HG03342 (cell line): Measurements from ENCODE around the gene RHCE.
"Not testable (repeated sequence)": the region's sequence is repeated elsewhere in the genome, so short reads cannot be mapped to it uniquely, and the experiment has no call there.

Experiments
- ATAC-seq: cut with Tn5 transposase; IDR thresholded peaks from one replicate; pipeline ENCODE4 v1.9.1; 2021; ENCODE audit warnings: mild to moderate bottlenecking, moderate library complexity; ENCODE audit not compliant: unreplicated experiment

RHCE gene

DNA sequence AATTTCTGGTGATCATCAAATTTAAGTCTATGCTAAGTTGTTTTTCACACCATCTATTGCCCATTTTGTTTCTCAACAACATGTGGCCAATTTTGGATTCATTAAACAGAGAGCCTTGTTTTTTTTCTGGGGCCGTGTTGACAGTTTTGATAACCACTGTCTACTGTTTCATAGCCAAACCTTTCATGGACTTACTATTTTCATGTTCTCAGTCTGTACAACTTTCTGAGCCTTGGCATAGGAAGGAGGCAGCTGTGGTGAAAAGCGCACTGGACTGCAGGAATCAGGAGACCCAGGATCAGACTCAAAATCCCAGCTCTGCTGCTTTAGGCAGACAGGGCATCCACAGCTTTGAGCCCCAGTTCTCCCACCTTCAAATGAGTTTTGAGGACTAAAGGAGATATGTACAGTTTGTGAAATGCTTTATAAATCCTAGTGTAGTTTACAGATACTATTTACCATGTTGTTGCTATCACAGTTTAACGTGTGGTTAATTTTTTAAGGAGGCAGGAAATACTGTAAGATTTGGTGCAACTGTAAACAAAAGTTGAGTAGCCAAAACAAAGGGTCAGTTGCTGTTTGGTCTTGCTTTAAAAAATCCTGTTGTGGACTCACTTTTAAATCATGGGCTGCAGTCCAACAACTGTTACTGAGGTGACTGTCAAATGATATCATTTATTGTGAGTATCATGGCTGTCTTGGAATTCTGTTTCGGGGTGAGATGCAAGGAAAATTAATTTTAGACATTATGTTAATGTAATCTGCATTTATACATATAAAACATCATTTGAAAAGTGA lies 13.0 kb upstream of the RHCE start:
- ATAC-seq = no peak

DNA sequence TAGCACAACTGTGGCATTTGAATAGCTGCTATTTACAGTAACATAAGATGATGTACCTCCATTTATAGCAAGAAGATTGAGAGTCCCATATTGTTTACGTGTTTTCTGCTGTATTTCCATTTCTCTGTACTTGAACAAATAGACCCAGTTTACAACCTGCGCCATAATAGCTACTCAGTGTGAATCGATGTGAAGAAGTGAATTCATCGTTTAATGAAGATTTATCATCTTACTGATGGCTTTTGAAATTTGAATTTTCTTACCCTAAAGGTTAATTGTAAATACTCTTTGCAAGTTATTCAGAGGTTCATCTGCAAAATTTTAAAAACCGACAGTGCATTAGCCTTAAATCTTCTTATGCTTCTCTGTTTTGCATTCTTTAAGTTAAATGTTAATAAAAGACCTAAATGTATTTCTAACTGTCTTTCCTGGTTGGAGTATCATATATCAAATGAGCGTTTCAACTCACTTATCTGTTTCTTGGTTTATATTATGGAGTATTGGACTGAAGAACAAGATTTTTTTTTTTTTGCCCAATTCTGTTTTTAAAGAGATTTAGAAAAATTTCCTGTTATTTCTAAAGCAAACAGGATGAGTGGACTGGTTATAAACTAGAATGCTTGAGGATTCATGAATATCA lies 12.2 kb upstream of the RHCE start:
- no peak for ATAC-seq

DNA sequence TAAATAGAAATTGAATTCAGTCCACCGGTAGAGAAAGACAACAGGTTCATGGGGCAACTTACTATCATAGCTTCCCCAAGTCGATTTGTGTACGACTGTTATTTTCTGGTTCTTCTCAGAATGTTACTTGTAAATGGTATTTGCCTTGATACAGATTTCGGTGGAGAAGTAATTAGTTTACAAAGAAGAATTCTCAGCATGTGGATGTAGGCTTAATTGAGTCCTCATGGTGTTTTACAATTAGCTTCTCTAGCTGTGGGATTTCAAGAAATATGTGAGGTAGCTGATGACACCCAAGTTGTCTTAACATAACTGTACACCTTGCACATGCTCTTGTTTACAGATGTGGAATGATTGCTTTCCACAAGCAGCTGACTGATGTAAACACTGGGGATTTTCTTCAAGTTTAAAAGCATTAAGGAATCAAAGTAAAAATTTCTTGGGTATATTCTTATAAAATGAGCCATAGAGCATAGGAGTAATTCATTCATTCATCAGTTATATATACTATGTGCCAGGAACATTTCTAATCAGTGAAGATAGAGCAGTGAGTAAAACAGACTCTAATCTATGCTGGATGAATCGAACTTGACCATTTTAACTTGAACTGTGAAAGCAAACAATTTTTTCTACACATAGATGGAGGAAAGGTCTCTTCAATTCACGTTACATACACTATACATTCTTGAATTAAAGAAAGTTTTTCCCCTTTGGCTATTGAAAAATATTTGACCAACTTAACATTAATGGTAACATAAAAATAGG lies 11.5 kb upstream of the RHCE start:
- no peak for ATAC-seq

GRCh38 chr1:25430967-25431881 lies 10.6 kb upstream of the RHCE start:
- peak; percentile 23 for ATAC-seq

DNA sequence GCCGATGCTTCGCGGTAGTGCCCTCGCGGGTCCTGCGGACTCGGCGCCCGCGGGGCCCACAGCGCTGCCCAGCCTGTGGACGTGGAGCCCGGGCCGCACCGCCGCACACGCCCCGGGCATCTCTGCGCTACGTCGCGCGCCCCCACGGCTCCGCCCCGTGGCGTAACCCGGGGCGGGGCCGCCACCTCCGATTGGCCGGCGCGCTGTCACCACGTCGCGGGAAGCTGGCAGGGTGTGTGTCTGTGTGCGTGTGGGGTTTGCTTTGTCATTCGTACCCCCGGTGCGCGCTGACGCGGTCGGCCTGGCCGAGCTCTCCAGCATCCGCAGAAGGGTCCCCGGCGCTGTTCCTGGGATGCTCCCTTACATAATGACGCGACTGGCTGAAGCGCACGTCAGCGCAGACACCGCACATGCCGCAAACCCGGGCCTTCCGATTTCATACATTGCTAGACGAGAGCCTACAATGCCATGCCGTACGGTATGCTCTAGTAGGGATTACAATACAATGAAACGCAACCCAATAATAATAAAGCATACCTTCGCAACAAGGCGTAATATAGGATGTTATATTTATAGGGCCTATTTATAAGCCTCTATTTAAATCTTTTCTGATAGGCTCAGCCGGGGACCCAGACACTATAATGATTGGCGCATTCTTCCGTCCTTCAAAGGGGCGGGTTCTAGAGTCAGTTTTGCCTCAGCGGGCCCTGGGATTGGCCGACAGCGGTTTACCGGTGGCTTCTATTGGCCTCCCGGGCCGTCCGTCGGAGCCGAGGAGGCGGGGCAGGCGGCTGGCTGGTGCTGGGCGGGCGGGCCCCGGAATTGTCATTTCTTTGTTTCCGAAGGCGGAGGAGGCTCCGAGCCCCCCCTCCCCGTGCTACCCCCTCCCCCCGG lies 9.7 kb upstream of the RHCE start, which contains the start of gene MACO1:
MACO1 (plus strand) TSS at position 825 of the 894 bp plus-strand sequence. CDS start 202 bp downstream, outside the sequence.
- ATAC-seq = peak; percentile 91

DNA sequence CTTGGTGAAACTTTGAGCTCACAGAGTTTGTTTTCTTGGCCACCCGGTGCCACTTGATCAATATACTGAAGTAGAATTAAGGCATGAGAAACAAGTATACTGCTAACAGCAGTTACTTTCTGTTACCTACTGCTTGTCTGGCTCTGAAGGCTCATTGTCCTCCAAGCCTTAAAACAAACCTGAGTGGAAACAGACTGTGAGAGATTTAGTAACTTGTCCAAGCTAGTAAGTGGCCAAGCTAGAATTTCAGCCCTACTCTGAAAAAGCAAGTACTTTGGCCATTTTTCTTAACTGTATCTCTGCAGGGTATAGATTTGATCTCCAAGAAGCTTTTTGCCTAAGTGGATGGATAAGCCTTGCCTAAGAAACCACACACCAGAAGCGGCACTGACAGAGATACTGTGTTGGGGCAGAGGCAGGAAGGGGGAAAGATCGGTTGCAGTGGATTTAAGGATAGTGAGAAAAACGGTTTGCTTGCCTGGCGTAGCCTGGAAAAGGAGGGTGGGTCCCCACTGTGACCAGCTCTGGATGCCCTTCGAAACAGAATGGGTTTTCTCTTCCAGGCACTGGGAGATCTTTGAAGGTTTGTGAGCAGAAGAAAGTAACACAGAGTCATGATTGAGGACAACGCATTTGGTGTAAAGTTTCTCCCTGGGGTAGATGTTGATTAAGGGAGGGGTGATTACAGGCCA lies 8.0 kb upstream of the RHCE start:
- no peak for ATAC-seq

GRCh38 chr1:25427696-25428095 lies 7.1 kb upstream of the RHCE start:
- no peak for ATAC-seq

DNA sequence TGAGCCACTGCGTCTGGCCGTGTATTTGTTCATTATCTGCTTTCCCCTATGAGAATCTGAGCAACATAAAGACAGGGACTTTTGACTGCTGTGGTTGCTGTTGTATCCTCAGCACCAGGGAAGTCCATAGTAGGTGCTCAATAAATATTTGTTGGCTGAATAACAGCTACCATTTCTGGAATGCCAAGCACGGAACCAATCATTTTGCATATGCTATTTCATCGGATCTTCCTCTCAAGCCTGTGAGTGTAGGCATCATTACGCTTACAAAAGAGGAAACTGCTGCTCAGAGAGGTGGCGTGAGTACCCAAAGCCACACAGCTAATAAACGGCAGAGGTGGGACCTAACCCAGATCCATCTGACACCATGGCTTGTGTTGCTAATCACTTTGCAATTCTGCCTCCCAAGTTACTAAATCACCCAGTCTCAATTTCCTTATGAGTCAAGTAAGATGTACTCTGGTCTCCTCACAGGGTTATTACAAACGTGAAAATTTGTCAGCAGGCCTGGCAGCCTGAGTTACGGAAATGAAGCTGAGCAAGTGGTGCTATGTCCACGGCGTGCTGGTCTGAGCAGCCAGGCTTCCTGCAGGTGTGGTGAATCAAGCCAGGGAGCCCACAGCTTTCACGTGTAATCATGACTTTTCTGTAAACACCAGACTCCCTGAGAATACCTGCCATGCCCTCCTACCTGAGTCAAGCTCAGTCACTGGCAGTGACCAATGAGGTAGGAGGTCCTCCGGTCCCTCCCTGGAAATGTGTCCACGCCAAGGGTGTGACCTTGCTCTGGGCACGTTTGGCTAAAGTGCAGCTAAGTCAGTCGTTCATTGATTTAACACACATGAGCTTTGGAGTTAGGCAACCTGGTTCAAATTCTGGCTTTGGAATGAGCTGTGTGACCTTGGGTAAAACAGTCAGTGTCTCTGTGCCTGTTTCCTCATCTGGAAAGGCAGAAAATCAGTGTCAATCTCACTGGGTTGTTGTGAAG lies 4.8 kb upstream of the RHCE start:
- ATAC-seq = no peak

- ATAC-seq = not testable (repeated sequence)
Observed at GRCh38 chr1:25423206-25423605, 2.6 kb upstream of the RHCE start.

DNA sequence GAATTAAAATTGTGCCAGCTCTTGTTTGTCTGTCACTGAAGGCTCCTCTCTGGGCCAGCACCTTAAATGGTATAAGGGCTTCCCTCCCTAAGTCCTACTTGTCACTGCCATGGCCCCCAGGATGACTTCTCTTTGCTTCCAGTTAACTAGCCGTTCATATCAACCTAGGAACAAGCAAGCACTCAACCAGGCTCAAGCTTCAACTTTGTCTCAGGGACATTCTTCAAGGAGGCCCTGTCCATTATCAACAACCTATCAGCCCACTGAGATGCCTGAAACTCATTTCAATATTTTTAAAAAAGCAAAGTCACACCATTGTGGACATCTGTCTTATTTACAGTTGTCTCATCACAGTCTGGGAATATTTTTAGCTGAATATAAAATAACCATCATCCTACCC lies 1.3 kb downstream of the RHCE start:
- not testable (repeated sequence) for ATAC-seq

DNA sequence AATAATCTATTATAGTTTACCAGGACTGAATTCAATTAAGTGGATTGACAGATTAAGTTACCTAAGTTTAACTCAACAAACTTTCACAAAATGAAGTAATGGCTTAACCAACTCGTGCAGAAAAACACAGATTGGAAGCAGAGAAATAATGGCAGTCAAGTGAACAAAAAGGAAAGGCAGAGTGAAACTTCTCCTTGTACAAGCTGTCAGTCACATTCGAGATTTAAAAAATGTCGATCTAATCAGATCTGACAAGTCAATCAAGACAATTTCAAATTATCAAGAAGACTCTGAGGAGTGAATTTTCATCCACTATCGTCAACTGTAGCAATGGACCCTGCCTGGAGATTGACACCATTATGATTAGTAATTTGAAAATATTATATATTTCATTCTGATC lies 3.3 kb downstream of the RHCE start:
- ATAC-seq = not testable (repeated sequence)

DNA sequence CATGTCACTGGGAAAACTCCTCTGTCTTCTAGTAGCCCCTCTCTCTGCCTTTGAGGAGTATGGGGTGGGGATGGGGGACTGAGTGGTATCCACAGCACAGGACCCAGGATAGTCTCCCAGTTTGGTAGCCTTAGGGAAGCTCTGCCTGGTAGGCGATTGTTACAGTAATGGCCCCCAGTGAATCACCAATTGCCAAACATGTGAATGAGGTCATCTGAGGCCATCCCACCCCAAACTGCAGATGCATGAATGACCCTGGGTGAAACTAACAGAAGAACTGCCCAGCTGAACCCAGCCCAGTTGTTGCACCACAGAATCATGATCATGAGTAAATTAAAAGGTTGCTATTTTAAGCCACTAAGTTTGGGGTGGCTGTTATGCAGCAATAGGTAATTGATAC lies 6.0 kb downstream of the RHCE start:
- ATAC-seq = not testable (repeated sequence)

- not testable (repeated sequence) for ATAC-seq
Observed at GRCh38 chr1:25414157-25414556, 6.5 kb downstream of the RHCE start.

DNA sequence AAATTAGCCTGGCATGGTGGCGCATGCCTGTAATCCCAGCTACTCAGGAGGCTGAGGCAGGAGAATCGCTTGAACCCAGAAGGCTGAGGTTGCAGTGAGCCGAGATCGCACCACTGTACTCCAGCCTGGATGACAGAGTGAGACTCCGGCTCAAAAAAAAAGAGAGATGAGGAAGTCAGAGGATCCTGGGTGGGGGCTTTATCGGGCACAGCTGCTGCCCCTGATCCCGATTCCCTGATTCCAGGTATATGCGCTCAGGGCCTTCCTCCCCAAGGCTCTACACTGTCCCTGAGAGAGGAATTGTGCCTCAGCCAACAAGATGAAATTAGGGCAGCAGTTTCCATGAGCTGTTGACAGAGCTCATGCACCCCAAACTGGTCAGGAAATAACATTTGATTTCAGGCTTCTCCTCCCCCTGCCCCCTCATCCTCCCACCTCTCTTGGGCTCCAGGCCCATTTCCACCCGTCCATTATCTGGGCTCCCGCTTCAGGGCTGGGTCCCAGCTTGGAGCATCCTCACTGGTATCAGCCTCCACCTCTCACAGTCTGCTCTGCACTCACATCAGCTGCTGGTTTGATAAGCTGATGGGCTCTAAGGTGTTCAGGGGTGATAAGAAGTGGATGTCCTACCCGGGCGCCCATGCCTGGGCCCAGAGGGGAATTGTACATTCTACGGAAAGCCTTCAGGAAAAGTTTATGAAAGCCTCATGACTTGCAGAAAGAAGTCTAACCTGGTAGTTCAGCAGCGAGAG lies 7.6 kb downstream of the RHCE start:
- ATAC-seq = not testable (repeated sequence)

DNA sequence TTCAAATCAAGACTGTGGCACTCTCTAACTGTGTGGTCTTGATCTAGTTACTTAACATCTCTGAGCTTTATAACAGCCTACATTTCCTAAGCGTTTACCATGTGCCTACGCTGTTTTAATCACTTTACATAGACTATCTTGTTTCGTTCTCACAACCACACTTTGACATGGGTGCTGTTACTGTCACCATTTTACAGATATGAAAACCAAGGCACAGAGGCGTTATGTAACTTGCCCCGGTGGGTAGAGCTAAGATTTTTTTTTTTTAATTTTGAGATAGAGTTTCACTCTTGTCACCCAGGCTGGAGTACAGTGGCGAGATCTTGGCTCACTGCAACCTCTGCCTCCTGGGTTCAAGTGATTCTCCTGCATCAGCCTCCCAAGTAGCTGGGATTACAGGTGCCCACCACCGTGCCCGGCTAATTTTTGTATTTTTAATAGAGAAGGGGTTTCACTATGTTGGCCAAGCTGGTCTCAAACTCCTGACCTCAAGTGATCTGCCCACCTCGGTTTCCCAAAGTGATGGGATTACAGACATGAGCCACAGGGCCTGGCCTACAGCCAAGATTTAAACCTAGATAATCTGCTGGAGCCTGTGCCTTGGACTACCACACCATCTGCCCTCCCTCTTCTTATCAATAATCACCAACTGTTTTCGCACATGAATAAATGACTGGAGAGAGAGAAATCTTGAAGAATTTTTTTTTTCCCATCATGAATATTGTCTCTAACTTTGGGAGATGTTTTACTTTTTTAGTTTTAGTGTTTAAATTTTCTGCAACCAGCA lies 10.8 kb downstream of the RHCE start:
- ATAC-seq = not testable (repeated sequence)

DNA sequence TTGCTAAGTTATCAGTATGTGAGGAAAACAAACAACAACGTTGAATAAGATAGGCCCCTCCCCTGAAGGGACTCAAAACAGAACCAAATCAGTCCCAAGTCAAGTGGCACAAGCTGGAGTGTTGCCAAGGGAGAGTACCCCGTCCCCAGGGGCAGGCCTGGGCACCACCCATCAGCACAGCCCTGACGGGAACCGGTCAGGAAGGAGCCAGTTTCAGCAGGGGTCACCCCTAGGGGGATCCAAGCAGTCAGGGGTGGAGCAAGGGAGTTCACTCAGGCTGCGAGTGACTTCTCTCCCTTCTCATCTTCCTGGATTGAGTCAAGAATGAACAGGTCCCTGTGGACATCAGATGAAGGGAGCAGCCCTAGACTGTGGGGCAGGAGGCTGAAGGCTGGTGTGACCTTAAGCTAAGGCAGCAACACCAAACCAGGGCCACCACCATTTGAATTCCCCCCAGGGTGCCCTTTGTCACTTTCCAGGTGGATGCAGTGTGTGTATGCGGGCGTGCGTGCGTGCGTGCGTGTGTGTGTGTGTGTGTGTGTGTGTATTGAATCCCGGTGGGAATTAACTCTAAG lies 14.8 kb downstream of the RHCE start:
- not testable (repeated sequence) for ATAC-seq
